Neuron (in vitro differentiated cells): Measurements from ENCODE around the gene CCDC6.
"Not testable (repeated sequence)": the region's sequence is repeated elsewhere in the genome, so short reads cannot be mapped to it uniquely, and the experiment has no call there.

Experiments used
- H2AFZ ChIP-seq: one replicate; pipeline ENCODE4 v1.6.1; 2013; ENCODE audit warnings: low read depth, mild to moderate bottlenecking, inconsistent platforms, low read length, moderate library complexity
- H3K27me3 ChIP-seq: one replicate; pipeline ENCODE4 v1.6.1; 2013; ENCODE audit warnings: low read length; ENCODE audit not compliant: insufficient read depth
- H3K36me3 ChIP-seq: one replicate; pipeline ENCODE4 v1.6.1; 2013; ENCODE audit warnings: low read length; ENCODE audit not compliant: insufficient read depth
- H3K4me1 ChIP-seq: one replicate; pipeline ENCODE4 v1.6.1; 2013; ENCODE audit warnings: low read length; ENCODE audit not compliant: insufficient read depth
- H3K4me3 ChIP-seq: 2 replicates; pipeline ENCODE4 v1.5.1; 2013; ENCODE audit warnings: mild to moderate bottlenecking, low read length, moderate library complexity
- H3K9me3 ChIP-seq: one replicate; pipeline ENCODE4 v1.6.1; 2013; ENCODE audit warnings: low read length

The CCDC6 gene

DNA sequence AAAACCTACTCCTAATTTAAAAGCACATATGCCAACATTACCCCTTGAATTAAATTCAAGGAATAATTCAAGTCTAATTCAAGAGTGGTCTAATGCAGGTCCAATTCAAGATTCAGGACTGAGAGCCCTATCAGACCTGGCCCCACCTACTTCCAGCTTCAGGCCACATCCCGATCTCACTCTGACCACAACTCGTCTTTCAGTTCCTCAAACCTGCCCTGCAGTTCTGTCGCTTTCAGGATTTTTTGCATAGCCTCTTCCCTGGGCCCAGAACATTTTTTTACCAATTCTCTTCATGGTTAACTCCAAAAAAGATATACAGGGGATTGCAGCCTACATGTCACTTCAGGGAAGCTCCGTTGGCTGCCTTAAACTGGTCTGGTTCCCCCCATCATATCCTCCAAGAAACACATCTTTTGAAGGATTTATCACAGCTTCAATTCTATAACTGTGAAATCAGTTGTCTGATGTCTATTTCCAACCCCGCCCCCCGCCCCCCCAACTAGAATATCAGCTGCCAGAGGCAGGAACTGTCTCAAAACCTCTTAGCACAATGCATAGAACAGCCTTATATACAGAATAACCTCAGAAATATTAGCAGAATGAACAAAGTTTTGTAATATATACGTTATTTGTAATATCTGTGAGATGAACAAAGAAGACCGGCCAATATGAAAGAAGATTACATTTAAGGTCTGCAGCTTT lies 20.8 kb downstream of the CCDC6 start:
- Histone ChIP-seq H3K4me1 (no peaks in the 10 kb centered on the region), H3K36me3 (peaks cover 12% of the 10 kb centered on the region), H3K27me3 (no peaks in the 10 kb centered on the region), H3K4me3 (no peak overlapping the region), H2AFZ (no peak overlapping the region), H3K9me3 (no peaks in the 10 kb centered on the region)

DNA sequence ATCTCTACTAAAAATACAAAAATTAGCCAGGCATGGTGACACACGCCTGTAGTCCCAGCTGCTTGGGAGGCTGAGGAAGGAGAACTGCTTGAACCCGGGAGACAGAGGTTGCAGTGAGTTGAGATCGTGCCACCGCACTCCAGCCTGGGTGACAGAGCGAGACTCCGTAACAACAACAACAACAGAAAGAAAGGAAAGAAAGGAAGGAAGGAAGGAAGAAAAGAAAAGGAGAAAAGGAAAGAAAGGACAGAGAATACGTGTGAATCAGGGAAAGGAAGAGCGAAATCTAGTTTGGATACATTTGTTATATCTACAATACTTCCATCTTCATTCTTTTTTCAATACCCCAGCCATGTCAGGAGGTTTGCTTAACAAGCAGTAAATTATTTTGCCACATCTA lies 21.5 kb downstream of the CCDC6 start:
- H3K4me1 ChIP-seq, H3K4me3 ChIP-seq, H2AFZ ChIP-seq, H3K36me3 ChIP-seq, H3K27me3 ChIP-seq, H3K9me3 ChIP-seq: not testable (repeated sequence)

DNA sequence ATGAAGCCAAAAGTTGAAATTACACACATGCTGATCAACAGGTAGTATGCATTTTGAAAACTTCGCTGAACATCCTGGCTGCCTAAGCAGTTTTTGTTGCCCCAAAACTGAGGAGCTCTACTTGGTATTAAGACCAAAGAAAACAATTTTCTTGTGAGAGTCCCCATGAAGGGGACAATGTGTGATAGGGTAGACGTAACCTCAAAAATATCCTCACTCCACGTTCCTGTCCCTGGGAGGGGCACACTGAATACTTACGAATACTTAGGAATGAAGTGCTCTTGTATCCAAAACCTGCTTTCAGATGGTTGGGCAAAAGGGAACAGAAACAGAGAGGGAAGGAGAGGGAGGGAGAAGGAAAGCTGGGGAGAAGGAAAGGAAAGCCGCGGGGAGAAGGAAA lies 24.7 kb downstream of the CCDC6 start:
- Histone ChIP-seq H3K9me3 (no peaks in the 10 kb centered on the region), H3K36me3 (no peaks in the 10 kb centered on the region), H3K4me3 (no peak overlapping the region), H3K27me3 (no peaks in the 10 kb centered on the region), H2AFZ (no peak overlapping the region), H3K4me1 (no peaks in the 10 kb centered on the region)

DNA sequence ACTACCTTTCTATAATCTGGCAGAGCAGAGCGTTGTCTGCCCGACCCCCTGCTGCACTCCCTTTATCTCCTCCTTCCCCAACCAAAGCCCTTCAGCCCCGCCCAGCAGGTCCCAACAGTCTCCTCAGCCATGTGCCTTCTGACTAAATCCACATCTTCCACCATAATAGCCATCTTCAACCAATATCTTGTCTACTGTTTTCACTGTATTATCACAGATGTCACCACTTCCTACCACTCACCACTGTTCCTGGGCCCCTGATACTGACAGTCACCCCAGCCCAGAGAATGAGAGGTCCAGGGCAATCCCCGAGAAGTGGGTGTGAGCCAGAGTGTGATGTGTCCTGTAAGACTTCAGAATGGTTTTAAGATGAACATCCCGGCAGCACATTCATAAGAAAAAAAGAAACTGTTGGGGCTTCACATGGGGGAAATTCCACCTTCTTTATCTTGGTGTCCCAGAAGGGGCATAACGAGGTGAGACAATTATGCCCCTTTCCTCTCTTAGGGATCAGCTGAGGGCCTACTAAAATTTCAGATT lies 25.3 kb downstream of the CCDC6 start:
- Histone ChIP-seq H3K27me3 (no peaks in the 10 kb centered on the region), H3K4me1 (no peaks in the 10 kb centered on the region), H3K4me3 (no peak overlapping the region), H3K36me3 (no peaks in the 10 kb centered on the region), H2AFZ (no peak overlapping the region), H3K9me3 (no peaks in the 10 kb centered on the region)

DNA sequence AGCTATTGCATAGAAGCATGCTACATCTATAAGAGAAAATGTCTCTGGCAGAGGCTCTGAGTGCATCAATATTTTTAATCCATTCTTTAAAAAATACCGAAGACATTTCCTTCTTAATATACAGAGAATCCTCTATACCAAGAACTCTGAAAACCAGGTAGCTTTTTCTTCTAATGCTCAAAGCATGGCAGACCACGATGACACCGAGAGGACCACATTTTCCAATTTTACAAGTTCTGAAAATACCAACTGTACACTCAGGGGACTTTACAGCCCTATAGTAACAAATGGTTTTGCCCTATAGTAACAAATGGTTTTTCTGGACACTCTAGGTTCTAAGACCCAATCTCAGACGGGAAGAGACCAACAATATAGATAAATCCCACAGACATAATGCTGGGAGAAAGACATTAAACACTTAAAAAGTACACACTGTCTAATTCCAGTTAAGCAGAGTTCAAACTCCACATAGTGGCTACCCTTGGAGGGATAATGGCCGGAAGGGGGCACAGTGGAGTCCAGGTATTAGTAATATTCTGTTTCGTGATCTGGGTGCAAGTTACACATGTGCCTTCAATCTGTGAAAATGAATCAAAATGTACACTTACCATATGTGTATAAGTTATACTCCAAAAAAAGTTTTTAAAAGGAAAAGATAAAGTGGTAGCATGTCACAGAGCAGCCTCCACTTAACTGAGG lies 26.2 kb downstream of the CCDC6 start:
- Histone ChIP-seq H3K27me3 (no peaks in the 10 kb centered on the region), H3K9me3 (no peaks in the 10 kb centered on the region), H3K4me3 (no peak overlapping the region), H2AFZ (no peak overlapping the region), H3K36me3 (no peaks in the 10 kb centered on the region), H3K4me1 (no peaks in the 10 kb centered on the region)

DNA sequence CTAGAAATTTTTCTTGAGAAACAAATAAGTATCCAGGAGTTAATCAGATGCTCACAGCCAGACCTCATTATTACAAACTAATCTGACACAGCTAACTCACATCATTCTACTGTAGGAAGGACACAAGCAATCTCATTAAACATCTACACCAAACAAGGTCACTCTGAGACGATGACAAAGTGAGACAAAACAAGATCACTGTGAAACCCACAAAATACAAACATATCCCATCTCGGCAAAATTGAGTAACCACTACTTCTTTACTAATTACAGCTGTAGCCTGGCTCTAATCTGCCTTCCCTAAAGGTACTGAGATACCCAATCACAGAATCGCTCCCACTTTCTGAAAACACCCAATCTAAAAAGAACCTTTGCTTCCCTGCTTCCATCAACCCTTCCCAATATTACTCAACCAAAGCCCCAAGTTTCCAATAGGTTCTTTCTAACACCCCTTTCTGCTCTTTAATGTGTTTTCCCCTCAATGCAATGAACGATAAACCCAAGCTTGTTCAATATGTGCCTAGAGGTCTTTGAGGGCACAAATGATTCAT lies 26.9 kb downstream of the CCDC6 start:
- Histone ChIP-seq H3K27me3 (no peaks in the 10 kb centered on the region), H3K9me3 (no peaks in the 10 kb centered on the region), H3K4me3 (no peak overlapping the region), H3K4me1 (no peaks in the 10 kb centered on the region), H3K36me3 (no peaks in the 10 kb centered on the region), H2AFZ (no peak overlapping the region)

DNA sequence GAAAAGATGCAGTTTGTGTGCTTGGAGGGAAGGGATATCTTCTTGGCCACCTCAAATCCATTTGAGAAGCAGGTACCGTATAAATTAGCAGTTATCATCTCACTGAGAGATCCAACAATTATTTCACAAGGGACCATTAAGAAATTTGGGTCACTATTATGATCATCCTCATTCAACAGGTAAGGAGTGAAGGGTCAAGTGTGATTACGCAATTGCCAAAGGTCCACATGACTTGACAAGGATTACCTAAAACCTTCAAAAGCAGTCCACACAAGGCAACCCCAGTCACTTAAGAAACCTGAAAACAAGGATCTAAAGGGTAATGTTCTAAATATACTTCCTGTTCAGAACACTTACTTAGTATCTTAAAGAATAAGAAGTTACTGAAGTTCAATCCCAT lies 27.4 kb downstream of the CCDC6 start:
- no peak overlapping the region for H2AFZ ChIP-seq
- H3K4me3 ChIP-seq, result no peak overlapping the region
- H3K4me1 ChIP-seq, result no peaks in the 10 kb centered on the region
- H3K36me3 ChIP-seq, result no peaks in the 10 kb centered on the region
- no peaks in the 10 kb centered on the region for H3K27me3 ChIP-seq
- H3K9me3 ChIP-seq, result no peaks in the 10 kb centered on the region

DNA sequence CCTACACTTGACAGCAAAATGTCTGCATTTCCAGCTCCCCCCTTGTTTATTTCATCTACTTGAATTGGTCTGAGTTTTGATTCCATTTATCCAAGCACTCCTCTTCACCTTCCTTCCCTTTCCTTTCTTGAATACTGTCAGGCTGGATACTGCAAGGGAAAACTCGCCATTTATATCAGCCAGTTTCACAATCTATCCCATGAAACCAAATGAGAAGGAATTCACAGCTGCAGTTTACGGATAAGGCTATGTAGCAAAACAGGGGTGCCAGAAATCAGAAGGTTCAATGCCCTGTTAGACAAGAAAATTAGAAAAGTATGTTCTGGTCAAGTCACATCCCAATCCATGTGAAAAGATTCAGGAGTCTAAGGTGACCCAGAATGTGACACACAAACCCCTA lies 28.1 kb downstream of the CCDC6 start:
- Histone ChIP-seq H3K4me3 (no peak overlapping the region), H3K36me3 (no peaks in the 10 kb centered on the region), H3K4me1 (no peaks in the 10 kb centered on the region), H3K27me3 (no peaks in the 10 kb centered on the region), H2AFZ (no peak overlapping the region), H3K9me3 (no peaks in the 10 kb centered on the region)

DNA sequence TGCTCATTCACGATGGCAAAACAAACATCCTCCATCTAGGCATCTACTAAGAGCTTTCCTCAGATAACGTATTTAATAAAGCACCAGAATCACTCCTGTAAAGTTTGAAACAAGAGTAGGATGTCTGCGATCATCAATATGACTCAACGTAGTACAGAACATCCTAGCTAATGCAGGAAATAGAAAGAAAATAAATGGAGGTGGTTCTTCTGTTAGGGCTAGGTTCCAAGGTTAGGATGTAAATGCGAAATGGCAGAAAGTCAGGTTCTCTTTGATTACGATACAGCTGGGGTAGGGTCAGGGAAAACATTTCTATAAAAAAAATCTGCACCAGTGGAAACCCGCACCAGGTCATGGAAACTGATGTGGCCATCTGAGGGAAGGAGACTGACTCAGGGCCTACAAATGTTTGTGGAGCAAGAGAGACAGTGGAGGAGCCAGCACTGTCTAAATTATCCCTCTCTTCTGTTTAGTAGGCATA lies 29.1 kb downstream of the CCDC6 start:
- Histone ChIP-seq H3K4me3 (no peak overlapping the region), H3K36me3 (no peaks in the 10 kb centered on the region), H3K27me3 (no peaks in the 10 kb centered on the region), H3K9me3 (no peaks in the 10 kb centered on the region), H2AFZ (no peak overlapping the region), H3K4me1 (no peaks in the 10 kb centered on the region)

DNA sequence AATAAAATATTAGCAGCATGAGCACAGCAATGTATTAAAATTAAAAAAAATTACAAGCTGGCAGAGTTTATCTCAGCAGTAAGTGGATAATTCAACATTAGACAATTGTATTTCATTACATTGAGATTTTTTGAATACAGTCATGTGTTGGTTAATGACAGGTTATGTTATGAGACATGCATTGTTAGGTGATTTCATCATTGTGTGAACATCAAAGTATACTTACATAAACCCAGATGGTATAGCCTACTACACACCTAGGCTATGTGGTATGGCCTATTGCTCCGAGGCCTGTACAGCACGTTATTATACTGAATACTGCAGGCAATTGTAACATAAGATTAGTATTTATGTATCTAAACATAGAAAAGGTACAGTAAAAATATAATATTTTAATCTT lies 29.7 kb downstream of the CCDC6 start:
- Histone ChIP-seq H2AFZ (no peak overlapping the region), H3K27me3 (no peaks in the 10 kb centered on the region), H3K36me3 (no peaks in the 10 kb centered on the region), H3K4me3 (no peak overlapping the region), H3K4me1 (no peaks in the 10 kb centered on the region), H3K9me3 (no peaks in the 10 kb centered on the region)

DNA sequence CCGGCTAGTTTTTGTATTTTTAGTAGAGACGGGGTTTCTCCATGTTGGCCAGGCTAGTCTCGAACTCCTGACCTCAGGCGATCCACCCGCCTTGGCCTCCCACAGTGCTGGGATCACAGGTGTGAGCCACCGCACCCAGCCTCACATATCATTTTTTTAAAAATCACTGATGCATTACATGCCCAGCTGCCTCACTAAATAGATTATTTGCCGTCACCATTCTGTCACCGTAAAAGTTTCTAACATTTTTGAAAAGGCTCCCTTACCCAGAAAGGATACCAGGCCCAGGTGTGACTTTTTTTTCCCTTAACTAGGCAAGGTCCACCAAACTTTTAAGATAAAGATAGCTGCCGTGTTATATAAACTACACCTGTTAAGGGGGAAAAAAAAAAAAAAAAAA lies 30.1 kb downstream of the CCDC6 start:
- not testable (repeated sequence) for H3K27me3 ChIP-seq, H3K4me1 ChIP-seq, H3K9me3 ChIP-seq, H2AFZ ChIP-seq, H3K36me3 ChIP-seq, H3K4me3 ChIP-seq

DNA sequence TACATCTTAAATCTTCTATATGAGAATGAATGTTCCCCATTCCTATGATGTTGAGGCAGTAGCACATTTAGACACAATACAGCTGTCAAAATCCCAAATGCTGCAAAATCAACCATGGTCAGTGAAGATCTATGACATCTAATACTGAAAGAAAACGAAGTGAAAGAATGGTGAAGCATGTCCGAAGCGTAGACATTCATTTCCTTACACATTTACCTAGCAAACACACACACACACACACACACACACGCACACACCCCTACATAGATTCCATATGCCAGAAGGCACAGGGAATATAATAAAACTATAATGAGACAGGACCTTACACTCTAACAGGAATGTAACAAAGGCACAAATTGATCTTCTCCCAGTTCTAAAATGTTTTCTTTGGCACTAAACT lies 32.5 kb downstream of the CCDC6 start:
- Histone ChIP-seq H3K4me3 (no peak overlapping the region), H3K27me3 (no peaks in the 10 kb centered on the region), H2AFZ (no peak overlapping the region), H3K9me3 (no peaks in the 10 kb centered on the region), H3K36me3 (no peaks in the 10 kb centered on the region), H3K4me1 (no peaks in the 10 kb centered on the region)

DNA sequence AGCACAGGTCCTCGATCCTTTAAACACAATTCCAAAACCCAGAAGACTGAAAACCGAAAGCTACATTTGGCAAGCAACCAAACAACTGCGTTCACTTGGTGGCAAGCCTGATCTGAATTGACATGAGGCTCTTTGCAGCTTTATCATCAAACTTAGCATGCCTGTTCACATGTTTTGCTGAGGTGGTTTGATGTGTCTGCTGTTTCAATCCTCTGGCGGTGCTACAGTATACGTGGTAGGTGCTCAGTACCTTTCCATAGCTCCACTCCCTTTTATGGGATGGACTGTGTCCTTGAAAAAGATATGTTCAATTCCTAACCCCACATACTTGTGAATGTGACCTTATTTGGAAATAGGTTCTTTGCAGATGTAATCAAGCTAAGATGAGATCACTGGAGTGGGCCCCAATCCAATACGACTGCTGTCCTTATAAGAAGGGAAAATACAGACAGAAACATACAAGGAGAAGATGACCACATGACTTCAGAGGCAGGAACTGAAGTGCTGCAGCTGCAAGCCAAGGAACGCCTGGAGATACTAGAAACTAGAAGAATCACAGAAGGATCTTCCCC lies 33.4 kb downstream of the CCDC6 start:
- Histone ChIP-seq H3K27me3 (no peaks in the 10 kb centered on the region), H3K4me3 (no peak overlapping the region), H2AFZ (no peak overlapping the region), H3K36me3 (no peaks in the 10 kb centered on the region), H3K4me1 (no peaks in the 10 kb centered on the region), H3K9me3 (no peaks in the 10 kb centered on the region)
